NCI-H460 (cell line): ENCODE measurements around the gene CPT1C. TPM values are rescaled to one million over a fixed set of nuclear protein-coding genes. Genes with fewer than 3 reads are reported as not detected.

Experiments
- DNase-seq: peaks from one replicate; pipeline ENCODE4 v3.0.0-alpha.2; 2016; ENCODE audit warnings: low read depth; ENCODE audit errors: extremely low read depth
- total RNA-seq: library from RNA; depleted of rRNA; stranded (reverse); fragments of >200 nt; shearing (Covaris generic); gene quantifications from 2 replicates; pipeline ENCODE4 v1.2.3, GENCODE V29; 2014

Gene CPT1C
- total RNA-seq, 1 experiment from 2014 or later = 2.2 TPM

GRCh38 chr19:49679771-49680413, 11.0 kb upstream of the CPT1C start:
- no peak for DNase-seq

GRCh38 chr19:49680421-49681351, 10.2 kb upstream of the CPT1C start:
- DNase-seq = peak; percentile 68

- no peak for DNase-seq
Observed at GRCh38 chr19:49681830-49682229, 9.1 kb upstream of the CPT1C start.

- no peak for DNase-seq
Observed at GRCh38 chr19:49682274-49682673, 8.6 kb upstream of the CPT1C start.

GRCh38 chr19:49683814-49684250, 7.1 kb upstream of the CPT1C start:
- DNase-seq = no peak

GRCh38 chr19:49684251-49684982, 6.5 kb upstream of the CPT1C start:
- DNase-seq = no peak

GRCh38 chr19:49684983-49685553, 5.8 kb upstream of the CPT1C start:
- DNase-seq = no peak

GRCh38 chr19:49685845-49686332, 5.0 kb upstream of the CPT1C start:
- DNase-seq = no peak

- DNase-seq = no peak
Observed at GRCh38 chr19:49686503-49687088, 4.3 kb upstream of the CPT1C start.

- no peak for DNase-seq
Observed at GRCh38 chr19:49687150-49687549, 3.8 kb upstream of the CPT1C start.

- no peak for DNase-seq
Observed at GRCh38 chr19:49687566-49688316, 3.2 kb upstream of the CPT1C start.

- DNase-seq = no peak
Observed at GRCh38 chr19:49688531-49689132, 2.3 kb upstream of the CPT1C start.

- DNase-seq = no peak
Observed at GRCh38 chr19:49689133-49690078, 1.5 kb upstream of the CPT1C start, which contains the start of gene ADM5. Gene ADM5 (plus strand): TSS chr19:49689594. CDS start chr19:49689838, 244 bp downstream.

- no peak for DNase-seq
Observed at GRCh38 chr19:49690079-49690655, 749 bp upstream of the CPT1C start.

- DNase-seq = no peak
Observed at GRCh38 chr19:49691243-49692146, 579 bp downstream of the CPT1C start.

GRCh38 chr19:49692147-49692506, 1.2 kb downstream of the CPT1C start:
- DNase-seq = no peak

- DNase-seq = no peak
Observed at GRCh38 chr19:49696115-49696514, 5.2 kb downstream of the CPT1C start.
